OCI-M2 (cell line): Measurements from ENCODE around the gene PUS1.

Experiments used
- DNase-seq: peaks from one replicate; lab custom pipeline; 2025; ENCODE audit not compliant: unreplicated experiment; lab: John Stamatoyannopoulos, UW

The PUS1 gene

GRCh38 chr12:131915823-131916222, 13.3 kb upstream of the PUS1 start:
- DNase-seq = no peak

GRCh38 chr12:131916306-131917138, 12.6 kb upstream of the PUS1 start:
- DNase-seq = no peak

- DNase-seq = no peak
Observed at GRCh38 chr12:131917139-131917710, 11.9 kb upstream of the PUS1 start.

- DNase-seq = no peak
Observed at GRCh38 chr12:131917711-131918306, 11.3 kb upstream of the PUS1 start.

GRCh38 chr12:131918311-131919050, 10.6 kb upstream of the PUS1 start:
- DNase-seq = no peak

- DNase-seq = no peak
Observed at GRCh38 chr12:131919051-131919347, 10.1 kb upstream of the PUS1 start.

GRCh38 chr12:131919366-131920156, 9.5 kb upstream of the PUS1 start:
- no peak for DNase-seq

GRCh38 chr12:131920157-131920508, 8.9 kb upstream of the PUS1 start:
- DNase-seq = no peak

GRCh38 chr12:131920902-131921840, 7.9 kb upstream of the PUS1 start:
- DNase-seq = no peak

- DNase-seq = no peak
Observed at GRCh38 chr12:131921866-131922769, 7.0 kb upstream of the PUS1 start.

- no peak for DNase-seq
Observed at GRCh38 chr12:131922772-131923171, 6.3 kb upstream of the PUS1 start.

GRCh38 chr12:131923260-131923659, 5.8 kb upstream of the PUS1 start:
- no peak for DNase-seq

- DNase-seq = no peak
Observed at GRCh38 chr12:131927110-131928079, 1.7 kb upstream of the PUS1 start.

- no peak for DNase-seq
Observed at GRCh38 chr12:131928080-131928710, 881 bp upstream of the PUS1 start.

- DNase-seq = no peak
Observed at GRCh38 chr12:131929581-131930456, 743 bp downstream of the PUS1 start.

GRCh38 chr12:131930510-131930909, 1.4 kb downstream of the PUS1 start:
- DNase-seq = no peak
